ENCODE results near the gene PAK1IP1.
"Not testable (repeated sequence)": the region's sequence is repeated elsewhere in the genome, so short reads cannot be mapped to it uniquely, and the experiment has no call there.

PAK1IP1 gene

GRCh38 chr6:10746915-10747250 lies 52.1 kb downstream of the PAK1IP1 start:
- no peak for DNase-seq

GRCh38 chr6:10747251-10747972 lies 52.6 kb downstream of the PAK1IP1 start, which contains the start of gene TMEM14B:
Gene TMEM14B, plus strand, starts transcription at chr6:10747805. Its CDS starts 1,441 bp downstream, at chr6:10749246.
- DNase-seq, result peak; percentile 98 to 100

- no peak for DNase-seq
Observed at GRCh38 chr6:10749734-10750133, 55.0 kb downstream of the PAK1IP1 start.

- not testable (repeated sequence) for DNase-seq
Observed at GRCh38 chr6:10750568-10750967, 55.8 kb downstream of the PAK1IP1 start.

GRCh38 chr6:10751757-10752156 lies 57.0 kb downstream of the PAK1IP1 start:
- DNase-seq, result not testable (repeated sequence)

GRCh38 chr6:10756085-10756484 lies 61.3 kb downstream of the PAK1IP1 start:
- no peak for DNase-seq

Data from stimulated activated CD4-positive, alpha-beta T cell treated with anti-CD3 and anti-CD28 coated beads, Interleukin-4, amount 100 ng/mL, for 4 hours (primary cell).